ENCODE measurements around the gene ATR. TPM values are rescaled to one million over a fixed set of nuclear protein-coding genes. Genes with fewer than 3 reads are reported as not detected.

ATR gene
- total RNA-seq, result 41.2 and 49.1 TPM in 2 replicates

DNA sequence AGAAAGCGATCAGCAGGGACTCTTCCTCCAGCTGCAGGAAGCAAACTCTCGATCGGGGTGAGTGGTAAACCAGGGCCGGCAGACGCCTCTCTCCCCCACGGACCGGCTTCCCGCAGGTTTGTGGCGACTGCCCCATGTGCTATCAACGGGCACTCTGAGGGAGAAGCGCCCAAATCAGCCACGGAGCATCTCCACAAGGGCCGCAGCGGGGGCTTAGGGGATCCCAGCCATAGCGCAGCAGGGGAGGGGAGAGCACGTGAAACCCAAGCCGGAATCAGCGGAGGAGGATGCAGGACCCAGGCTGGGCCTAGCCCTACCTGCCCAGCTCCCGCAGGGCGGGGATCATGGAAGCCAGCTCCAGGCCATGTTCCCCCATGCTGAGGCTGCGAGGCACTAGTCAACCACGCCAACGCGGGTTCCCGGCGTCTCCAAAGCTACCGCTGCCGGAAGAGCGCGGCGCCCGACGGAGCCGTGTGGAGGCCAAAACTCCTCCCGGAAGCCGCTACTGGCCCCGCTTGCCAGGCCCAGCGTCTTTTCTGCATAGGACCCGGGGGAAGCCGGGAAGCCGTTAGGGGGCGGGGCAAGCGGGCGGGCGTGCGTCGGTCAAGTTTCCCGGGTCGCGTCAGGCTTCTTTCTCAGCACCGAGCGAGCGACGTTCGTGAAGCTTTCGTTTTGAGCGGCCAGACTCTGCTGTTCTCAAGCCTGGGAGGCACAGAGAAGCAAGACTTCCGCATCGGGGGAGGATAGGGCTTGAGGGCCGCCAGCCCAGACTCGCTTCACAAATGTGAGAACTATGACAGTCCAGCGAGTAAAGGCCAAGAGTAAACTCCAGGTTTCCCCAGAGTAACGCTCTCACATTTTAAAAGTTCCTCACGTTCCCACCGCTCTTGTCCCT lies at the start of gene ATR:
Gene ATR (minus strand): TSS at position 405 of the 895 bp plus-strand sequence. CDS start 29 bp downstream, at position 376.

DNA sequence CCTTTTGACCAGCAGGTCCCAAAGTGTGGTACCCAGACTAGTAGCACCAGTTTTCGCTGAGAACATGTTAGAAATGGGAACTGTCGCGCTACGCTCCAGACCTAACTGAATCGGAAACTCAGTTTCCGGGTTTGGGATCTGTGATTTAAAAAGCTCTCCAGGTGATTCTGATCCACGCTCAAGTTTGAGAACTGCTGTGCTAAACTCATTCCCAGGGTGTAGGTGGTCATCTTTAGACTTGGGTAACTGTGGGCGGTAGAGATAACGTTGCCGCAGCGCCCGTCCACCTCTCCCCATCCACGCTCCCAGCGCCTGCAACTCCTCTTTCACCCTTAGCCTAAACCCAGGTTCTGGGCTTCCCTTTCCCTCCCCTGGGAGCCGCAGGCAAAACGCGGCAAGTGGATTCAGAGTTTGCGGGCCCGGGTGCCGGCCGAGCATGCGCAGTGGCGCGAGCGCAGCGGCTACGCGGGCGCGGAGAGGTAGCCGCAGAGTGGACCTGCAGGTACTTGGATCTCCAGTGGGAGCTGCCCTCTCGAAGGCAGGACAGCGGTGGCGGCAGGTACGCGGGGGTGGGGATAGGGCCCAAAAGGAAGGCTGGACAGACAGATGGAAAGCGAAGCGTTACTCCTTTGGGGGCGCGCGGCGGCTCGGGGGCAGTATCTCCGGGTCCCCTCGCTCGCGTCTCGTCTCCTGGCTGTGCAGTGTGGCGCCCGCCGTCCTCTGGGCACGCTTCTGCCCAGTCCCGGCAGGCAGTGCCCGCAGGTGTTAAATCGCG lies 17.6 kb upstream of the ATR start, which contains the start of gene PLS1:
Gene PLS1 (plus strand): TSS at position 443 of the 775 bp plus-strand sequence. CDS start 67,845 bp downstream, outside the sequence.

DNA sequence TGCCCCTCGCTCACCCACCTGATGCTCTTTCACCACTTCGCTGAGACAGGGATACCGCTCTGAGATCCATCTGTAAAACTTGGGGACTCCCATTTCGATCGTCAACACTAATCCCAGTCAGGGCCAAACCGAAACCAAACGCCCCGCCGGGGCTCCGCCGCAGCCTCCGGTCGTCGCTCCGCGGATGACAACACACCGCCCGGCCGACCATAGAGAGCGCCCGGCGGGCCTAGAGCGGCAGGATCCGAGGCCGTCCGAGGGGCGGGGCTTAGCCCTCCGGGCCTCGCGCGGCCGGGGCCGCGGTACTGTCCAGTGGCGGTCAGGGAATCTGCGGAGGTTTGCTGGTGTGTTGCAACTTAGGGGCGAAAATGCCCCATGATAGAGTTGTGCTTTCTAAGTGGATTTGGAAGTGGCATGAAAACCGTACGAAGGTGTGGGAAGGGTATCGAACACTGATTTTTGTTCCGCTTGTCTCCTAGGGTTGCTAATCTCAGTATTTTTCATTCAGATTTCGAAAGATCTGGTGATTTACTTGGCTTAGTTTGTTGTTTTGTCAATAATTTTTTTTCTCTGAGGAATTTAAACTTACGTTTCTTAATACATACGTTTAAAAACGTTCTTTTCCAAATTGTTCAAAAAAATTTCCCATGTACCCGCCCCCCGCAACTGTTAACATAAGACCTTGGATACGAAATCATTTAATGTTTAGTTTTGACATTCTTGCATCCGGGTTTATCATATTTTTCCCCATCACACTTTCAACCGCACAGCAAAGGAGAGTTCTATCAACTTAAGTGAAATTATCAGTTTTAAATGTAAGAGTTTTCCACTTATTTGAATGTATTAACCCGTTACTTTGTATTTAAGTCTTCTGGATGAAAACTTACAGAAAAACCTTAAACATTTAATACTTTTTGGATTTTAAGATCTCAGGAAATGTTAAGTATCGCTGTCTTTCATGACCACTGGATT lies 130.4 kb downstream of the ATR start, which contains the start of gene XRN1:
Gene XRN1 (minus strand): TSS at position 186 of the 972 bp plus-strand sequence. CDS start 93 bp downstream, at position 93.

Small RNA genes lying within 50 kb of the gene (small RNA-seq; reads per million reads assigned to genes)
- gene RNA5SP143 (0.70 reads per million, percentile 4 among the genes with 10 or more reads in this experiment), gene RNU1-100P (not detected), gene RNU6-1294P (not detected)

Other genes starting within 250 kb of the ATR start
- gene XRN1, start 130.7 kb downstream of the ATR start, total RNA-seq, result 68.5 and 77.1 TPM in 2 replicates
- 2.4 and 3.3 TPM in 2 replicates for gene PLS1, start 17.7 kb upstream of the ATR start, total RNA-seq
- gene TRPC1, start 145.3 kb upstream of the ATR start, total RNA-seq, result 13.8 and 18.0 TPM in 2 replicates